HUES48 (cell line): ENCODE data around the gene NTM.

Experiments used
- H3K27ac ChIP-seq: one replicate; pipeline ENCODE4 v1.7.0; 2013; ENCODE audit warnings: low read depth, low read length, inconsistent platforms
- H3K27me3 ChIP-seq: 2 replicates; pipeline ENCODE4 v1.6.1; 2013; ENCODE audit warnings: mild to moderate bottlenecking, low read length; ENCODE audit not compliant: control insufficient read depth, insufficient read depth
- H3K36me3 ChIP-seq: 2 replicates; pipeline ENCODE4 v1.6.1; 2013; ENCODE audit warnings: low read length; ENCODE audit not compliant: control insufficient read depth, insufficient read depth
- H3K4me1 ChIP-seq: 2 replicates; pipeline ENCODE4 v1.6.1; 2013; ENCODE audit warnings: mild to moderate bottlenecking, low read length; ENCODE audit not compliant: control insufficient read depth, insufficient read depth
- H3K4me3 ChIP-seq: 2 replicates; pipeline ENCODE4 v1.5.1; 2013; ENCODE audit warnings: mild to moderate bottlenecking, low read depth, low read length
- H3K9ac ChIP-seq: 2 replicates; pipeline ENCODE4 v1.6.1; 2013; ENCODE audit warnings: mild to moderate bottlenecking, low read depth, low read length, moderate library complexity
- H3K9me3 ChIP-seq: 2 replicates; pipeline ENCODE4 v1.6.1; 2013; ENCODE audit warnings: low read length; ENCODE audit not compliant: control insufficient read depth, insufficient read depth

NTM gene

GRCh38 chr11:131932584-131933325 is 562.3 kb downstream of the NTM start:
- no peaks in the 10 kb centered on the region for H3K4me1 ChIP-seq
- H3K27ac ChIP-seq, result no peak overlapping the region
- no peak overlapping the region for H3K4me3 ChIP-seq
- no peaks in the 10 kb centered on the region for H3K9me3 ChIP-seq
- H3K36me3 ChIP-seq, result no peaks in the 10 kb centered on the region
- no peak overlapping the region for H3K9ac ChIP-seq
- no peaks in the 10 kb centered on the region for H3K27me3 ChIP-seq

DNA sequence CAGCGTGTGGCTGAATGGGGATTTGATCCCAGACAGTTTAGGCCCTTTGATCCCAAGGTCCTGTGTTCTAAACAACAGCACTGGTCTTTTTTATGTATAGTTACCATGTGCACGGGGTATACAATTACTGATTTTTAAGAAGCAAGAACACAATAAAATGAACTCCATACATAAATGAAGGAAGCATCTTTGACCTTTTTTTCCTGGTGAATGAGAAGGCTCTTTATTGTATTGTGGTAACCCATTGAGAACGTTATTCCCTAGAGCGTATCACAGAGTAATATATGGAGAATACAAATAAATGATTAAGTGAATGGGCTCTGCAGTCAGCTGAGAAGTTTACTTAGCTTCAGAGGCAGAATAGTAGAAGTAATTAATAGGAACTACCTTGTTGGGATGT is 563.6 kb downstream of the NTM start:
- H3K9me3 ChIP-seq, result no peaks in the 10 kb centered on the region
- H3K9ac ChIP-seq, result no peak overlapping the region
- H3K4me3 ChIP-seq, result no peak overlapping the region
- H3K27ac ChIP-seq, result no peak overlapping the region
- no peaks in the 10 kb centered on the region for H3K27me3 ChIP-seq
- no peaks in the 10 kb centered on the region for H3K36me3 ChIP-seq
- H3K4me1 ChIP-seq, result no peaks in the 10 kb centered on the region

GRCh38 chr11:131938351-131938751 is 567.9 kb downstream of the NTM start:
- Histone ChIP-seq H3K36me3 (no peaks in the 10 kb centered on the region), H3K27ac (no peak overlapping the region), H3K4me1 (no peaks in the 10 kb centered on the region), H3K27me3 (no peaks in the 10 kb centered on the region), H3K9me3 (no peaks in the 10 kb centered on the region), H3K9ac (no peak overlapping the region), H3K4me3 (no peak overlapping the region)

DNA sequence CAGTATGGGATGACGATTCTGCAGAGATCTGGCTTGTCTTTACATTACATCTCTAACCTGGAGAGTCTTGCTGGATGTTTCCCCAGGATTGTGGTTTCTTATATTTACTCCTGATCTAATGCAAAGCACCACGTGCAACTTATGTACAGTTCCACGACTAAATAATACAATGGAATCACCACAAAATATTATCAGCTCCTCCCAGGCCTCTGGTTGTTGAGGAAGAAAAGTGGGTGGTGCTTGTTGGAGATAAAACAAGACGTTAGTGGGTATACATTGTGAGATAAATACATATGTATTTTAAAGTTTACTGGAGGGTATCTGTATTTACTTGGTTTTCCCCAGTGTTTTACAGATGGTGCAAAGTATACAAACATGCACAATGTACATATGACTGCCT is 569.7 kb downstream of the NTM start:
- Histone ChIP-seq H3K27me3 (no peaks in the 10 kb centered on the region), H3K36me3 (no peaks in the 10 kb centered on the region), H3K9ac (no peak overlapping the region), H3K9me3 (no peaks in the 10 kb centered on the region), H3K27ac (no peak overlapping the region), H3K4me3 (no peak overlapping the region), H3K4me1 (no peaks in the 10 kb centered on the region)

- H3K4me3 ChIP-seq, result no peak overlapping the region
These were observed 572.5 kb downstream of the NTM start for GRCh38 chr11:131942878-131943277.

GRCh38 chr11:131943295-131943694 is 572.9 kb downstream of the NTM start:
- no peak overlapping the region for H3K9ac ChIP-seq
- no peaks in the 10 kb centered on the region for H3K36me3 ChIP-seq
- no peak overlapping the region for H3K4me3 ChIP-seq
- H3K4me1 ChIP-seq, result no peaks in the 10 kb centered on the region
- H3K27me3 ChIP-seq, result no peaks in the 10 kb centered on the region
- H3K9me3 ChIP-seq, result no peaks in the 10 kb centered on the region
- H3K27ac ChIP-seq, result no peak overlapping the region

More at GRCh38 chr11:131942878-131943277, 572.5 kb downstream of the NTM start:
- Histone ChIP-seq H3K9ac (no peak overlapping the region), H3K36me3 (no peaks in the 10 kb centered on the region), H3K4me1 (no peaks in the 10 kb centered on the region), H3K27ac (no peak overlapping the region), H3K27me3 (no peaks in the 10 kb centered on the region), H3K9me3 (no peaks in the 10 kb centered on the region)

DNA sequence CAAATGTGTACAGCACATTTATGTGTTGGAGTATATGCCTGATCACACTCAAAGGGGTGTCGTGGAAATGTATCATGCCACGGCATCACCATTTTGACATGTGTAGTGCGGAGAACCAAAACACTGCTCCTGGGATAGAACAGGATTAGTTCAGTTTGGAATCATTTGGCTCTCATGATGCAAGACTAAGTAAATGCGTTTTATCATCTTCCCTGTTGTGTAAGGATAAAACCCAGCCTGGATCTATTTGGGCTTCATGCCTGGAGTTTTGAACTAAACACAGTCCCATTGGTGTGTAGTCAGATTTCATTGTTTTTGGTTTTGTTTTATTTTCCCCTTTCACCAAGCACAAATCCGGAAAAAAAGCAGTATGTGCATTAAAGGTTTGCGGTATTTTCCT is 574.3 kb downstream of the NTM start:
- H3K36me3 ChIP-seq, result no peaks in the 10 kb centered on the region
- H3K4me1 ChIP-seq, result no peaks in the 10 kb centered on the region
- no peaks in the 10 kb centered on the region for H3K9me3 ChIP-seq
- H3K27me3 ChIP-seq, result no peaks in the 10 kb centered on the region
- H3K27ac ChIP-seq, result no peak overlapping the region
- H3K4me3 ChIP-seq, result no peak overlapping the region
- no peak overlapping the region for H3K9ac ChIP-seq

GRCh38 chr11:131945706-131946105 is 575.3 kb downstream of the NTM start:
- no peak overlapping the region for H3K27ac ChIP-seq
- H3K9ac ChIP-seq, result no peak overlapping the region
- no peaks in the 10 kb centered on the region for H3K36me3 ChIP-seq
- no peaks in the 10 kb centered on the region for H3K27me3 ChIP-seq
- H3K4me1 ChIP-seq, result no peaks in the 10 kb centered on the region
- H3K4me3 ChIP-seq, result no peak overlapping the region
- no peaks in the 10 kb centered on the region for H3K9me3 ChIP-seq

GRCh38 chr11:131947511-131947910 is 577.1 kb downstream of the NTM start:
- no peaks in the 10 kb centered on the region for H3K27me3 ChIP-seq
- H3K9me3 ChIP-seq, result no peaks in the 10 kb centered on the region
- no peaks in the 10 kb centered on the region for H3K36me3 ChIP-seq
- H3K27ac ChIP-seq, result no peak overlapping the region
- H3K4me3 ChIP-seq, result no peak overlapping the region
- no peaks in the 10 kb centered on the region for H3K4me1 ChIP-seq
- H3K9ac ChIP-seq, result no peak overlapping the region

DNA sequence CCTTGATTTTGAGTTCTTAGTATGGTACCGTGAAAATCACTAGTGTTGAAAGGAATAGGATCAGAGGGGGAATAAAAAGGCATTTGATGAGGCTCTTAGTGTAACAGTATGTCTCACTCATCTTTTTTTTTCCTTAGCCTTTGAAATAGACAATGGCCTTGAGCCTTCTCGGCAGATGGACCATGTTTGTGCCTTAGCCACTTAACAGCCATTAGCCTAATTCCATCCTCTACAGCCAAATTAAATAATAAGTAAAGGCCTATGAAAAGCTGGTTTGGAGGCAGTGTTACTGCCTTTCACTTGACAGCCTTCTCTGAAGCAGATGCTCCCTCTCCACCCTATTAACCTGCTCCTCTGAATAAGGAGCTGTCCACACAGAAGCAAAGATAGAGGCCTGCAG is 580.7 kb downstream of the NTM start:
- no peak overlapping the region for H3K27ac ChIP-seq
- no peak overlapping the region for H3K9ac ChIP-seq
- H3K36me3 ChIP-seq, result no peaks in the 10 kb centered on the region
- no peak overlapping the region for H3K4me3 ChIP-seq
- peaks cover 19% of the 10 kb centered on the region for H3K4me1 ChIP-seq
- no peaks in the 10 kb centered on the region for H3K27me3 ChIP-seq
- no peaks in the 10 kb centered on the region for H3K9me3 ChIP-seq

GRCh38 chr11:131954146-131954545 is 583.7 kb downstream of the NTM start:
- Histone ChIP-seq H3K9me3 (no peaks in the 10 kb centered on the region), H3K4me1 (peaks cover 23% of the 10 kb centered on the region), H3K27me3 (no peaks in the 10 kb centered on the region), H3K9ac (no peak overlapping the region), H3K36me3 (no peaks in the 10 kb centered on the region), H3K4me3 (no peak overlapping the region), H3K27ac (no peak overlapping the region)
